ENCODE data around the gene PPP1R16B.

Gene PPP1R16B

GRCh38 chr20:38902601-38903000 is 97.1 kb downstream of the PPP1R16B start:
- H3K27ac ChIP-seq: no peak overlapping the region
- no peak for TF ChIP-seq CTCF (conservative IDR thresholded peaks at IDR 0.05)
- TF ChIP-seq ZFX (IDR thresholded peaks at IDR 0.05): no peak

- no peak overlapping the region for H3K27ac ChIP-seq
- TF ChIP-seq ZFX (IDR thresholded peaks at IDR 0.05): no peak
- TF ChIP-seq CTCF (conservative IDR thresholded peaks at IDR 0.05): no peak
These were observed 97.8 kb downstream of the PPP1R16B start for GRCh38 chr20:38903335-38903734.

- no peak for TF ChIP-seq CTCF (conservative IDR thresholded peaks at IDR 0.05)
- TF ChIP-seq ZFX (IDR thresholded peaks at IDR 0.05): no peak
- H3K27ac ChIP-seq: no peak overlapping the region
These were observed 99.9 kb downstream of the PPP1R16B start for GRCh38 chr20:38905375-38905774.

- H3K27ac ChIP-seq: no peak overlapping the region
- TF ChIP-seq CTCF (conservative IDR thresholded peaks at IDR 0.05) (no peak), ZFX (IDR thresholded peaks at IDR 0.05) (no peak)
These were observed 102.6 kb downstream of the PPP1R16B start for GRCh38 chr20:38907918-38908677.

- TF ChIP-seq CTCF (conservative IDR thresholded peaks at IDR 0.05) (no peak), ZFX (IDR thresholded peaks at IDR 0.05) (no peak)
- H3K27ac ChIP-seq: no peak overlapping the region
These were observed 109.9 kb downstream of the PPP1R16B start for GRCh38 chr20:38915355-38915754.

GRCh38 chr20:38917657-38918056 is 112.2 kb downstream of the PPP1R16B start:
- H3K27ac ChIP-seq: no peak overlapping the region
- no peak for TF ChIP-seq CTCF (conservative IDR thresholded peaks at IDR 0.05)
- TF ChIP-seq ZFX (IDR thresholded peaks at IDR 0.05): no peak

- H3K27ac ChIP-seq: no peak overlapping the region
- no peak for TF ChIP-seq CTCF (conservative IDR thresholded peaks at IDR 0.05)
- no peak for TF ChIP-seq ZFX (IDR thresholded peaks at IDR 0.05)
These were observed 112.7 kb downstream of the PPP1R16B start for GRCh38 chr20:38918172-38918571.

All from C4-2B (cell line).